A204.1 (cell line): ENCODE measurements around the gene TMEM165.

Experiments
- FAIRE-seq: peaks from 2 replicates; lab custom pipeline; 2012; peaks lifted over from hg19 to GRCh38; lab: Jason Lieb, UNC

The TMEM165 gene

GRCh38 chr4:55407764-55408163, 12.0 kb downstream of the TMEM165 start:
- no peak for FAIRE-seq

GRCh38 chr4:55409468-55410171, 13.9 kb downstream of the TMEM165 start:
- FAIRE-seq: no peak

- FAIRE-seq: no peak
These were observed 14.7 kb downstream of the TMEM165 start for GRCh38 chr4:55410431-55410830.

GRCh38 chr4:55411621-55412020, 15.9 kb downstream of the TMEM165 start:
- no peak for FAIRE-seq

GRCh38 chr4:55416176-55416575, 20.4 kb downstream of the TMEM165 start:
- no peak for FAIRE-seq

- FAIRE-seq: no peak
These were observed 29.0 kb downstream of the TMEM165 start for GRCh38 chr4:55424791-55425190.

- no peak for FAIRE-seq
These were observed 36.1 kb downstream of the TMEM165 start for GRCh38 chr4:55431710-55432336.

GRCh38 chr4:55435141-55435841, 39.5 kb downstream of the TMEM165 start:
- no peak for FAIRE-seq

- FAIRE-seq: no peak
These were observed 41.6 kb downstream of the TMEM165 start for GRCh38 chr4:55437356-55437796.

- no peak for FAIRE-seq
These were observed 42.1 kb downstream of the TMEM165 start for GRCh38 chr4:55437823-55438222.

GRCh38 chr4:55438314-55438713, 42.6 kb downstream of the TMEM165 start:
- no peak for FAIRE-seq

GRCh38 chr4:55439023-55439422, 43.3 kb downstream of the TMEM165 start:
- FAIRE-seq: no peak

- FAIRE-seq: no peak
These were observed 45.0 kb downstream of the TMEM165 start for GRCh38 chr4:55440786-55441185.

GRCh38 chr4:55442541-55442940, 46.8 kb downstream of the TMEM165 start:
- FAIRE-seq: no peak

- no peak for FAIRE-seq
These were observed 49.1 kb downstream of the TMEM165 start for GRCh38 chr4:55444827-55445226.

GRCh38 chr4:55445921-55446577, 50.3 kb downstream of the TMEM165 start:
- FAIRE-seq: peak; percentile 25

- FAIRE-seq: no peak
These were observed 50.8 kb downstream of the TMEM165 start for GRCh38 chr4:55446578-55446922.

GRCh38 chr4:55447108-55447708, 51.5 kb downstream of the TMEM165 start:
- FAIRE-seq: no peak

- no peak for FAIRE-seq
These were observed 52.1 kb downstream of the TMEM165 start for GRCh38 chr4:55447831-55448230.

- no peak for FAIRE-seq
These were observed 54.8 kb downstream of the TMEM165 start for GRCh38 chr4:55450566-55450965.

- FAIRE-seq: no peak
These were observed 62.4 kb downstream of the TMEM165 start for GRCh38 chr4:55458164-55458563.

- FAIRE-seq: peak; percentile 58
These were observed 62.9 kb downstream of the TMEM165 start for GRCh38 chr4:55458611-55459010.

- FAIRE-seq: no peak
These were observed 70.2 kb downstream of the TMEM165 start for GRCh38 chr4:55466001-55466400.
